ENCODE data around the gene DHCR24. TPM values are rescaled to one million over a fixed set of nuclear protein-coding genes. Genes with fewer than 3 reads are reported as not detected.
"Not testable (repeated sequence)": the region's sequence is repeated elsewhere in the genome, so short reads cannot be mapped to it uniquely, and the experiment has no call there.

The DHCR24 gene
- total RNA-seq, 3 donors from 2014 or later: 101 to 271 (median 197) TPM

- H3K4me3 ChIP-seq: no peak overlapping the region
- ATAC-seq (no peak), DNase-seq (no peak)
- intact Hi-C loops (cut with DNase I, micrococcal nuclease): no loop called here
- H3K9me3 ChIP-seq: no peaks in the 10 kb centered on the region
- no peak for TF ChIP-seq CTCF (IDR thresholded peaks at IDR 0.05)
- H3K36me3 ChIP-seq (ENCODE audit: low read depth): no peaks in the 10 kb centered on the region
- H3K4me1 ChIP-seq (ENCODE audit: low read depth): no peaks in the 10 kb centered on the region
Observed at GRCh38 chr1:54922040-54922761, 35.2 kb upstream of the DHCR24 start.

DNA sequence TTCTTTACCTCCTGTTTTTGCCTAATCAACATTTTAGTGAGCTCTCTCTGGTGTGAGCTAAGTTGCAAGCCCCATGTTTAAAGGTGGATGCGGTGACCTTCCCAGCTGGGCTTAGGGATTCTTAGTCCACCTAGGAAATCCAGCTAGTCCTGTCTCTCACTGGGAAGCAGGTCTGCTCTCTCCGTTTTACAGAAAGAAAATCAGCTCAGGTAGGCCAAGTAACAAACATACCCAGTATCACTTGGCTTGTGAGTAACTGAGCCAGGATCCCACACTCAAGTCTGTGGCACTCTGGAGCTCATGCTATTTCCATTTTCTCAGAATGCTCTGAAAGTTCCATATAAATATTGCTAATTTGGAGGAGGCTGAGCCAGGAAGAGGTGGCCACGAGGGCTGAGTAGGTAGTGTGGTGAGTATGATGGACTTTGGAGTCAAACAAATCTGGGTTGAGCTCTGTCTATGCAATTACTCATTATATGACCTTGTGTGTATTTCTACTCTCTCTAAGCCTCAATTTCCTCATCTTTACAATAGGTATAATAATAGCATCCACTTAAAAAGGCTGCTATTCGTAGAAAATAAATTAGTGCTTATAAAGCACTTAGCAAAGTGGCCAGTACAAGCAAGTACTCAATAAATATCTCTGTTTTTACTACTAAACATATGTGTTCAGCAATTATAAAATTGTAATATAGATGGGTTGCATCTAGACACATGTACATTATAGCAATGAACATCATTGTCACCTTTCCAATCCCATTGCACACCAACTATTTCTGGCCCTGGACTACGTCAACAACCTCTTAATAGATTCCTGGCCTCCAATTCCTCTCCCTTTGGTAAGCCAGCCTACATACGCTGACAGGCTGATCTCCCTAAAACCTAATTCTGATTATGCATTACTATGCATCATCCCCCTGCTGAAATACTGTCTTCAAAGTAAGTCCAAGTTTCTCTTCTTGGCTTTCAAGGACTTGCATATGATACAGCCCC, 32.7 kb upstream of the DHCR24 start:
- Histone ChIP-seq H3K36me3 (ENCODE audit: low read depth) (no peaks in the 10 kb centered on the region), H3K4me3 (no peak overlapping the region), H3K4me1 (ENCODE audit: low read depth) (no peaks in the 10 kb centered on the region), H3K9me3 (no peaks in the 10 kb centered on the region)
- DNase-seq (peak in 1 of 3 donors; percentile 18), ATAC-seq (peak; percentile 99)
- intact Hi-C loops (cut with DNase I, micrococcal nuclease): no loop called here
- TF ChIP-seq CTCF (IDR thresholded peaks at IDR 0.05): no peak

DNA sequence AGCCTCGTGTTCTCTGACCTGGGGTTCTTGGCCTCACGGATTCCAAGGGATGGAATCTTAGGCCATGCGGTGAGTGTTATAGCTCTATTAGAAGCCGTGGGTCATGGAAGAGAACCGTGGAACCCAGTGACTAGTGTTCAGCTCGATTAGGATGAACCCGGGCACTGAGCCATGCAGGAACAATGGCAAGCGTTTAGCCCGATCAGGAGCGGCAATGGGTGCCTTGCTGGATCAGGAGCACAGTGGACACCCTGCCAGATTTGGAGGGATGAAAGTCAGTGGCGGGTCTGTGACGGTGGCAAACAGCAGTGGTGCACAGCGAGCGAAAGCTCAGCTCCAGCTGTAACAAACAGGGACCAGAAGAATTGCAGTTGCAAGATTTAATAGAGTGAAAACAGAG, 24.1 kb upstream of the DHCR24 start:
- H3K9me3 ChIP-seq; ATAC-seq; H3K4me1 ChIP-seq (ENCODE audit: low read depth); H3K4me3 ChIP-seq; H3K36me3 ChIP-seq (ENCODE audit: low read depth); DNase-seq; intact Hi-C loops (cut with DNase I, micrococcal nuclease): not testable (repeated sequence)

GRCh38 chr1:54906586-54906985, 19.6 kb upstream of the DHCR24 start:
- no peaks in the 10 kb centered on the region for H3K4me1 ChIP-seq (ENCODE audit: low read depth)
- TF ChIP-seq CTCF (IDR thresholded peaks at IDR 0.05): no peak
- ATAC-seq: no peak
- intact Hi-C loops (cut with DNase I, micrococcal nuclease): no loop called here
- DNase-seq: no peak
- H3K36me3 ChIP-seq (ENCODE audit: low read depth): no peaks in the 10 kb centered on the region
- H3K4me3 ChIP-seq: no peak overlapping the region
- H3K9me3 ChIP-seq: no peaks in the 10 kb centered on the region

GRCh38 chr1:54904476-54905048, 17.6 kb upstream of the DHCR24 start:
- no peaks in the 10 kb centered on the region for H3K4me1 ChIP-seq (ENCODE audit: low read depth)
- intact Hi-C loops (cut with DNase I, micrococcal nuclease): no loop called here
- no peak for TF ChIP-seq CTCF (IDR thresholded peaks at IDR 0.05)
- no peak overlapping the region for H3K4me3 ChIP-seq
- DNase-seq: no peak
- no peak for ATAC-seq
- no peaks in the 10 kb centered on the region for H3K9me3 ChIP-seq
- H3K36me3 ChIP-seq (ENCODE audit: low read depth): no peaks in the 10 kb centered on the region
